Pancreas (tissue), 10 donors: Measurements from ENCODE around the gene ECE1. TPM values are rescaled to one million over a fixed set of nuclear protein-coding genes. Genes with fewer than 3 reads are reported as not detected.

ENCODE experiments used
- ATAC-seq, 4 donors: fragments of 200-7000 bp; cut with Tn5 transposase; one replicate each; pipeline versions ENCODE4 v1.8.0 to v1.9.1; 2020; ENCODE audit warnings: mild to moderate bottlenecking in 4 of 4, moderate library complexity in 4 of 4
- DNase-seq, 6 donors: peaks; one replicate each; pipeline ENCODE4 v3.0.0-alpha.2; 2020
- FAIRE-seq: peaks from 2 replicates; lab custom pipeline; 2012; peaks lifted over from hg19 to GRCh38; lab: Jason Lieb, UNC
- H3K27ac ChIP-seq, 4 donors: fragments of 200-600 bp; sonication (generic); 1 replicate in 3 of 4; 2 replicates in 1 of 4; pipeline versions ENCODE4 v1.5.0 to v1.8.0; 2020
- H3K27me3 ChIP-seq, 4 donors: fragments of 200-600 bp; one replicate each; pipeline ENCODE4 v1.8.0; 2021
- H3K36me3 ChIP-seq, 3 donors: fragments of 200-600 bp; sonication (generic) in 1 of 3; one replicate each; pipeline versions ENCODE4 v1.5.0 to v1.8.0; 2020 to 2021
- H3K4me1 ChIP-seq, 3 donors: fragments of 200-600 bp; one replicate each; pipeline ENCODE4 v1.8.0; 2021
- H3K4me3 ChIP-seq, 4 donors: fragments of 200-600 bp; sonication (generic) in 2 of 4; one replicate each; pipeline versions ENCODE4 v1.5.0 to v1.8.0; 2020 to 2021
- H3K9me3 ChIP-seq, 4 donors: fragments of 200-600 bp; one replicate each; pipeline ENCODE4 v1.8.0; 2021
- CTCF ChIP-seq, 4 donors: fragments of 200-600 bp; sonication (generic) in 3 of 4; IDR thresholded peaks; one replicate each; pipeline versions ENCODE4 v1.5.0 to v1.8.0; 2021; ENCODE audit warnings: antibody characterized with exemption in 4 of 4
- WGBS, 2 donors: extraction: QIAGEN DNeasy Blood & Tissue Kit; methylation state at CpG; one replicate each; pipeline ENCODE4 v1.1.7; 2013; 5-methylcytosine and 5-hydroxymethylcytosine counted together
- intact Hi-C, 3 donors: fragments of 100-400 bp; cut with DNase I; formaldehyde crosslinking; loops; one replicate each; pipeline versions ENCODE4 v1.11.1 to v1.14.2; 2022
- polyA plus RNA-seq, 2 donors: library from polyadenylated mRNA; stranded (reverse); fragments of 200-250 nt; gene quantifications; one replicate each; pipeline ENCODE4 v1.2.3, GENCODE V29; 2013
- total RNA-seq, 6 donors: library from RNA; stranded (reverse); fragmentation: NEBNext Ultra II Directional in 4 of 6; extraction: Animal tissue kit (Norgen Biotek cat#: 25700) in 4 of 6; gene quantifications; one replicate each; pipeline versions ENCODE4 v1.2.1 to v1.2.4, GENCODE V29; 2021 to 2023
- donor health status: healthy with polysubstance abuse.
- donor health status: DM: no; HTN: no; CAD: no; lungs with moderate emphysema.
- donor health status: DM: no; HTN: no; CAD: no.
- donor health status: control.
- donor health status: control.
- donor health status: Bipolar disorder and iron deficiency.
- donor health status: DM: yes; HTN: yes; CAD: no.
- donor health status: DM: no; HTN: no; CAD: no.
- donor health status: DM: no; HTN: no; CAD: no.
- donor health status: DM: yes; HTN: yes; CAD: no.

ECE1 gene
- total and polyA plus RNA-seq, 8 donors = 38.1 to 141 (median 85.8) TPM

DNA sequence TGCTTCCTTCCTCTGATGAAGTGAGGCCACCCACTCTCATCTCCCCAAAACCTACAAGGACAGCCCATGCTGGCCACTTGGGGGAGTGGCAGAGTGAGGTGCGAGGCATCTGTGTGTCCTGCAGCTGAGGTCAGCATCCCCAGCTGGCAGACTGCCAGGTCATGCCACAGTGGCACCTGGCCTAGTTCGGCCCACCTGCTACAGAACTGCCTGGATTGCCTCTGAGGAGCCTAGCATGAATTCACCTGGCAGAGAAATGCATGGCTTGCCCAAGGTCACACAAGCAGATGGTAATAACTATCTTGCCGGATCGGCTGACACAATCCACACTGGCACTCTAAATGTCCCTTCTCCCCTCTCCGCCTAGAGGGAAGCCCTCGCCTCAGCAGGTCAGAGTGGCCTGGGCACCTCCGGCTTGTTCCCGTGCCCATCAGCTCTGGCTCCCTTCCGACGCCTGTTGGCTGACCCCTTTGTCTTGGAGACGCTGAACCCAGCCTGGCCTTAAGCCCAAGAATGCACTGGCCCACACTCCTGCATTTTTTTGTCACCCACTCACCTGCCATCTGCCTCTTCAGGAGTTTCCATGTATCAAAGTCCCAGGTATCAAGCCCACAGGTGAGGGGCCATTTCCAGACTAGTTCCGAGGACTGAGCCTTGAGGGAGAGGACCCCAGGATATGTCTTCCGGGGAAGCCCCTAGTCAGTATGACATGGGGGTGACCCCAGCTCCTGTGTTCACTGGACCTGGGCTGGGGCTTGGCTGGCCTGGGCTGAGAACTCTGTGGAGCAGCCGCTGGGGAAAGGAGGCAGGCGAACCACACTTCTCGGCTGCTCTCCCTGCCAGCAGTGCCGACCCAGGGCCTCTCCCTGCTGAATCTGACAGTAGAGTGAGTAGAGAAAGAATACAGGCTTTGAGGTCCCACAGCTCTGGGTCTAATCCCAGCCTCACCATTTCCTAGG is 21.7 kb downstream of the ECE1 start:
- no peak for FAIRE-seq
- H3K36me3 ChIP-seq = peaks cover 0 to 6% (median 0%) of the 10 kb centered on the region in 3 donors
- ATAC-seq = peak; percentile 36 to 61 (median 48)
- WGBS, 2 donors = 20 to 25% methylated on average over 17 of the region's 17 CpGs
- no peak for TF ChIP-seq CTCF (IDR thresholded peaks at IDR 0.05)
- peak overlapping the region; percentile 22 to 66 (median 48) for H3K27ac ChIP-seq
- intact Hi-C loops = loop anchor here in 1 of 3 donors (10.0 kb wide), 1 partner anchor 66 kb away; no protein-coding TSS in a partner anchor
- H3K27me3 ChIP-seq = no peaks in the 10 kb centered on the region
- no peaks in the 10 kb centered on the region for H3K9me3 ChIP-seq
- DNase-seq = peak; percentile 69 to 92 (median 82)
- H3K4me1 ChIP-seq = peaks cover 29 to 62% (median 43%) of the 10 kb centered on the region in 3 donors
- no peak overlapping the region for H3K4me3 ChIP-seq

- Histone ChIP-seq H3K27ac (peak overlapping the region in 2 of 4 donors; percentile 63 to 66), H3K9me3 (no peaks in the 10 kb centered on the region), H3K27me3 (no peaks in the 10 kb centered on the region), H3K4me1 (peaks cover 40 to 67% (median 53%) of the 10 kb centered on the region in 3 donors), H3K36me3 (peaks cover 0 to 4% (median 0%) of the 10 kb centered on the region in 3 donors), H3K4me3 (no peak overlapping the region)
- intact Hi-C loops = loop anchor here in 1 of 3 donors (10.0 kb wide), 1 partner anchor 67 kb away; no protein-coding TSS in a partner anchor
- 88 to 92% methylated on average over 16 of the region's 16 CpGs for WGBS, 2 donors
- FAIRE-seq (no peak), DNase-seq (peak in 1 of 6 donors; percentile 14), ATAC-seq (no peak)
- TF ChIP-seq CTCF (IDR thresholded peaks at IDR 0.05) = no peak
Measured at GRCh38 chr1:21267191-21268077, 22.8 kb downstream of the ECE1 start.

- FAIRE-seq = no peak
- peak in 1 of 6 donors; percentile 42 for DNase-seq
- Histone ChIP-seq H3K4me3 (no peak overlapping the region), H3K27ac (no peak overlapping the region), H3K36me3 (no peaks in the 10 kb centered on the region), H3K9me3 (no peaks in the 10 kb centered on the region), H3K4me1 (peaks cover 43 to 67% (median 55%) of the 10 kb centered on the region in 3 donors), H3K27me3 (no peaks in the 10 kb centered on the region)
- intact Hi-C loops = loop anchor here in 1 of 3 donors (10.0 kb wide), 1 partner anchor 69 kb away; no protein-coding TSS in a partner anchor
- ATAC-seq = no peak
- WGBS, 2 donors = 66 to 69% methylated on average over 12 of the region's 12 CpGs
- TF ChIP-seq CTCF (IDR thresholded peaks at IDR 0.05) = no peak
Measured at GRCh38 chr1:21266119-21266774, 24.0 kb downstream of the ECE1 start.

GRCh38 chr1:21265644-21266043 is 24.6 kb downstream of the ECE1 start:
- intact Hi-C loops = loop anchor here in 1 of 3 donors (10.0 kb wide), 1 partner anchor 69 kb away; no protein-coding TSS in a partner anchor
- WGBS, 2 donors = 89 to 95% methylated on average over 6 of the region's 6 CpGs
- Histone ChIP-seq H3K9me3 (no peaks in the 10 kb centered on the region), H3K27ac (peak overlapping the region in 1 of 4 donors; percentile 19), H3K4me1 (peaks cover 45 to 62% (median 51%) of the 10 kb centered on the region in 3 donors), H3K4me3 (no peak overlapping the region), H3K36me3 (no peaks in the 10 kb centered on the region), H3K27me3 (no peaks in the 10 kb centered on the region)
- DNase-seq = peak in 1 of 6 donors; percentile 3
- ATAC-seq = no peak
- FAIRE-seq = no peak
- TF ChIP-seq CTCF (IDR thresholded peaks at IDR 0.05) = no peak
